ENCODE data around the gene HIGD2A. TPM values are rescaled to one million over a fixed set of nuclear protein-coding genes. Genes with fewer than 3 reads are reported as not detected.

HIGD2A gene
- total RNA-seq, 1 donor from 2014 or later: 108 TPM

GRCh38 chr5:176355400-176356178, 33.0 kb upstream of the HIGD2A start:
- Histone ChIP-seq H3K4me3 (ENCODE audit: low read length in 3 of 3) (no peak overlapping the region), H3K4me1 (ENCODE audit: control insufficient read depth in 3 of 3, insufficient read depth in 3 of 3, low read length in 3 of 3) (peaks cover 13 to 23% (median 17%) of the 10 kb centered on the region in 3 donors), H3K27ac (ENCODE audit: low read depth, low read length) (no peak overlapping the region), H3K27me3 (ENCODE audit: control insufficient read depth in 3 of 3, insufficient read depth in 3 of 3, low read length in 3 of 3) (no peaks in the 10 kb centered on the region), H3K9ac (ENCODE audit: low read depth in 1 of 3, low read length in 3 of 3) (no peak overlapping the region), H3K9me3 (ENCODE audit: control insufficient read depth in 3 of 3, low read length in 3 of 3) (no peaks in the 10 kb centered on the region), H3K36me3 (ENCODE audit: control insufficient read depth in 3 of 3, insufficient read depth in 3 of 3, low read length in 3 of 3) (peaks cover 41 to 72% (median 60%) of the 10 kb centered on the region in 3 donors)

DNA sequence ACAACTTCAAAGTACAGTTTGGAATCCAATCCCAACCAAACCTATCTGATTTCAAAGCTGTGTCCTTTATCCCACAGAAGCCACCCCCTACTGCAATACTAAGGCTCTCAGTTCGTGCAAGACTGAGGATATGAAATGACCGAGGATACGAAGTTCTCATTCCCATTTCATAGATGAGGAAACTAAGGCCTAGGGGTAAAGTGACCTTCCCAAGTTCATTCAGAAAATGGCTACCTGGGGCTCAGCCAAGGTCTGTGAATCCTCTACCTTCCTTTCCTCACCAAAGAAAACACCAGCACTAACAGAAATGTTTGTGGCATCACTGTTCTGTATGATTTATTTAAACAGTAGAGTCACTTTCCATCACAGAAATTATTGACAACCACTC, 32.4 kb upstream of the HIGD2A start:
- no peak overlapping the region for H3K4me3 ChIP-seq (ENCODE audit: low read length in 3 of 3)
- no peak overlapping the region for H3K9ac ChIP-seq (ENCODE audit: low read depth in 1 of 3, low read length in 3 of 3)
- peaks cover 13 to 23% (median 17%) of the 10 kb centered on the region in 3 donors for H3K4me1 ChIP-seq (ENCODE audit: control insufficient read depth in 3 of 3, insufficient read depth in 3 of 3, low read length in 3 of 3)
- no peak overlapping the region for H3K27ac ChIP-seq (ENCODE audit: low read depth, low read length)
- no peaks in the 10 kb centered on the region for H3K9me3 ChIP-seq (ENCODE audit: control insufficient read depth in 3 of 3, low read length in 3 of 3)
- H3K36me3 ChIP-seq (ENCODE audit: control insufficient read depth in 3 of 3, insufficient read depth in 3 of 3, low read length in 3 of 3): peaks cover 42 to 68% (median 56%) of the 10 kb centered on the region in 3 donors
- H3K27me3 ChIP-seq (ENCODE audit: control insufficient read depth in 3 of 3, insufficient read depth in 3 of 3, low read length in 3 of 3): no peaks in the 10 kb centered on the region

DNA sequence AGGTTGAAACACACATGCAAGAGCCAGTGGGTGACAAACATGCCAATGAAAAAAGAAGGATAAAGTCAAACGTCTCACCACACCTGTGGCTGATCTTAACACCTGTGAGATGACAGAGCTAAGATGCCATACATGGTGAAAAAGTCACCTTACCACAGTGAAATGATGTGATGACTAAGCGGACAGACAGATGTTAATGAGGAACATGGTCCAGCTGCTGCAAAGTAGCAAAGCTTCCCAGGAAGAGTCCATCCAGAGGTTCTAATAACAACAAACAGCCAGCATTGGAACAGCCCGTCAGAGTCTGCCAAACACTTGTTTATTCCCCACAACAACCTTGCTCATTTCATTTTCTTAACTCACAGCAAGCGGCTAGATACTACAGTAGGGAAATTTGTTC, 28.9 kb upstream of the HIGD2A start:
- H3K27ac ChIP-seq (ENCODE audit: low read depth, low read length): no peak overlapping the region
- no peak overlapping the region for H3K9ac ChIP-seq (ENCODE audit: low read depth in 1 of 3, low read length in 3 of 3)
- no peaks in the 10 kb centered on the region for H3K27me3 ChIP-seq (ENCODE audit: control insufficient read depth in 3 of 3, insufficient read depth in 3 of 3, low read length in 3 of 3)
- H3K36me3 ChIP-seq (ENCODE audit: control insufficient read depth in 3 of 3, insufficient read depth in 3 of 3, low read length in 3 of 3): peaks cover 14 to 37% (median 31%) of the 10 kb centered on the region in 3 donors
- peaks cover 12 to 23% (median 18%) of the 10 kb centered on the region in 3 donors for H3K4me1 ChIP-seq (ENCODE audit: control insufficient read depth in 3 of 3, insufficient read depth in 3 of 3, low read length in 3 of 3)
- H3K9me3 ChIP-seq (ENCODE audit: control insufficient read depth in 3 of 3, low read length in 3 of 3): no peaks in the 10 kb centered on the region
- H3K4me3 ChIP-seq (ENCODE audit: low read length in 3 of 3): peak overlapping the region in 2 of 3 donors; percentile 0 to 8

DNA sequence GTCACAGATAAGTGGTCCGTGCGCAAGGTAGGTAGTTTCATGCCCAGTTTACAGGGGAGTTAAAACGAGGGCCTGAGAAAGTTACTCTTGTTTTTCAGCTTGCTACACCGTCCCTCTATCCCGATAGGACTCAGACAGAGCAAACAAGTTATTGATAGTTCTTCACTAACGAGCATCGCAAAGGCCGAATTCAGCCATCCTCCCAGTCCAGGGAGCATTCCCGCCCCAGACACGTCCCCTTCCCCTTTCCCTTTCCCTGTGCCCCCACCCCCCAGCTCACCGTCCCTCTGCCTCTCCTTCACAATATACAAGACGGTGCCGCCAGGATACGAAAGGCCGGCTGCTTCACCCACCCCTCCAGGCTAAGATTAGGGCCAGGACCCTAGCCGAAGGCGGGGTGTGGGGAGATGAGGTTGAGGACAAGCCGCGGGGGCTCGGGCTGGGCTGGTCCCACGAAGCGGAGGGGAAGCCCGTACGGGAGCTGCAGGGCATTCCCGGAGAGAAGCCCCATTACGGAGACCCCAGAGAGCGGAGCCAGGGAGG, 27.6 kb upstream of the HIGD2A start:
- Histone ChIP-seq H3K9ac (ENCODE audit: low read depth in 1 of 3, low read length in 3 of 3) (peak overlapping the region; percentile 91 to 98 (median 97)), H3K9me3 (ENCODE audit: control insufficient read depth in 3 of 3, low read length in 3 of 3) (no peaks in the 10 kb centered on the region), H3K36me3 (ENCODE audit: control insufficient read depth in 3 of 3, insufficient read depth in 3 of 3, low read length in 3 of 3) (peaks cover 6 to 27% (median 19%) of the 10 kb centered on the region in 3 donors), H3K4me1 (ENCODE audit: control insufficient read depth in 3 of 3, insufficient read depth in 3 of 3, low read length in 3 of 3) (peaks cover 15 to 30% (median 20%) of the 10 kb centered on the region in 3 donors), H3K4me3 (ENCODE audit: low read length in 3 of 3) (peak overlapping the region; percentile 90 to 96 (median 96)), H3K27me3 (ENCODE audit: control insufficient read depth in 3 of 3, insufficient read depth in 3 of 3, low read length in 3 of 3) (no peaks in the 10 kb centered on the region), H3K27ac (ENCODE audit: low read depth, low read length) (peak overlapping the region; percentile 90)

- H3K36me3 ChIP-seq (ENCODE audit: control insufficient read depth in 3 of 3, insufficient read depth in 3 of 3, low read length in 3 of 3): peaks cover 6 to 21% (median 13%) of the 10 kb centered on the region in 3 donors
- H3K9me3 ChIP-seq (ENCODE audit: control insufficient read depth in 3 of 3, low read length in 3 of 3): no peaks in the 10 kb centered on the region
- H3K4me3 ChIP-seq (ENCODE audit: low read length in 3 of 3): peak within 1 kb of the TSS; percentile 90 to 96 (median 96)
- peaks cover 16 to 32% (median 25%) of the 10 kb centered on the region in 3 donors for H3K4me1 ChIP-seq (ENCODE audit: control insufficient read depth in 3 of 3, insufficient read depth in 3 of 3, low read length in 3 of 3)
- H3K9ac ChIP-seq (ENCODE audit: low read depth in 1 of 3, low read length in 3 of 3): peak within 1 kb of the TSS; percentile 91 to 98 (median 97)
- H3K27me3 ChIP-seq (ENCODE audit: control insufficient read depth in 3 of 3, insufficient read depth in 3 of 3, low read length in 3 of 3): no peaks in the 10 kb centered on the region
- H3K27ac ChIP-seq (ENCODE audit: low read depth, low read length): peak within 1 kb of the TSS; percentile 90
Measured at GRCh38 chr5:176361437-176362232, 26.9 kb upstream of the HIGD2A start, which contains the start of gene KIAA1191. Gene KIAA1191 (minus strand): TSS chr5:176361764. CDS start chr5:176359508, 2,256 bp downstream.

DNA sequence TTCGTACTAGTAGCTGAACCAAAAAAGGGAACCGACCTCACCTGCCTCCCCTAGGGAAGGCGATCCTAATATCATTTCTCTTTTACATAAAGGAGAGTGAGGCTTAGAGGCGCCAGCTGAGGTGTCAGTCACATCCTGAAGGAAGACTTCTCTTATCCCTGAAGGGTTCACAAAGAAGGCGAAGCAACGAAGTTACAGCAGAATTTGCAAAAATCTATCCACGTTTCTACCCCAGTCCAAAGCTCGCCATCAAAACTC, 26.4 kb upstream of the HIGD2A start:
- no peaks in the 10 kb centered on the region for H3K9me3 ChIP-seq (ENCODE audit: control insufficient read depth in 3 of 3, low read length in 3 of 3)
- peak overlapping the region; percentile 90 to 96 (median 96) for H3K4me3 ChIP-seq (ENCODE audit: low read length in 3 of 3)
- peaks cover 16 to 32% (median 27%) of the 10 kb centered on the region in 3 donors for H3K4me1 ChIP-seq (ENCODE audit: control insufficient read depth in 3 of 3, insufficient read depth in 3 of 3, low read length in 3 of 3)
- peaks cover 2 to 17% (median 9%) of the 10 kb centered on the region in 3 donors for H3K36me3 ChIP-seq (ENCODE audit: control insufficient read depth in 3 of 3, insufficient read depth in 3 of 3, low read length in 3 of 3)
- H3K27me3 ChIP-seq (ENCODE audit: control insufficient read depth in 3 of 3, insufficient read depth in 3 of 3, low read length in 3 of 3): no peaks in the 10 kb centered on the region
- H3K27ac ChIP-seq (ENCODE audit: low read depth, low read length): peak overlapping the region; percentile 90
- H3K9ac ChIP-seq (ENCODE audit: low read depth in 1 of 3, low read length in 3 of 3): peak overlapping the region; percentile 91 to 98 (median 97)

DNA sequence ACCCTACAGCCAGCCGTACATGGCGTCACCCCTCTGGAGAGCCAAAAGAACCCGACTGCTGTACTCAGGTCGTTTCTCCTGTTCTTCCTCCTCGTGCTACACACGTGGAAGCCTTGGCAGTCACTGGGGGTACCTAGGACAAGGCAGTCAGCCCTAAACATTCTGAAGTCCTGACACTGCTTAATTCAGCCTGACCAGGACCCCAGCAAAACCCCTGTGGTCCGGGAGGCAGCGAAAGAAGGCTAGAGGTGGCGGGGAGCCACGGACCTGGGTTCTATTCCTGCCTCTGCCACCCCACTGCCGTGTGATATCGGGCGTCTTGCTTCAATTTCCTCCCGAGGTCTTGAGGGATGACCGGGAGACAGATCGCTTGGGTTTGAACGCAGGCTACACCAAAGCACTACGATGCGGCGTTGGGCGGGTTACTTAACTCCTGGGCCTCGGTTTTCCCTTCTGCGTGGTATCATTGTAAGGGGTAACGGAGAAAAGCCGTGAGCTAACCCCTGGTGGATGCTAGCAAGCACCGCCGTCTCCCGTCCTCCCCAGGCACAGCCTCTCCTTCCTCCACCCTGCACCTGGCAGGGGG, 23.7 kb upstream of the HIGD2A start:
- peak overlapping the region; percentile 86 to 88 (median 87) for H3K4me3 ChIP-seq (ENCODE audit: low read length in 3 of 3)
- peak overlapping the region; percentile 68 for H3K27ac ChIP-seq (ENCODE audit: low read depth, low read length)
- peaks cover 23 to 43% (median 41%) of the 10 kb centered on the region in 3 donors for H3K4me1 ChIP-seq (ENCODE audit: control insufficient read depth in 3 of 3, insufficient read depth in 3 of 3, low read length in 3 of 3)

GRCh38 chr5:176365351-176366231, 23.0 kb upstream of the HIGD2A start, which contains the start of gene ARL10:
Gene ARL10 (plus strand): TSS chr5:176365487. CDS start chr5:176365564, 77 bp downstream.
- Histone ChIP-seq H3K27ac (ENCODE audit: low read depth, low read length) (peak within 1 kb of the TSS; percentile 68), H3K27me3 (ENCODE audit: control insufficient read depth in 3 of 3, insufficient read depth in 3 of 3, low read length in 3 of 3) (no peaks in the 10 kb centered on the region), H3K4me1 (ENCODE audit: control insufficient read depth in 3 of 3, insufficient read depth in 3 of 3, low read length in 3 of 3) (peaks cover 30 to 49% (median 46%) of the 10 kb centered on the region in 3 donors)

More for the DNA sequence above, 23.7 kb upstream of the HIGD2A start:
- H3K36me3 ChIP-seq (ENCODE audit: control insufficient read depth in 3 of 3, insufficient read depth in 3 of 3, low read length in 3 of 3): peaks cover 7 to 12% (median 10%) of the 10 kb centered on the region in 3 donors
- H3K27me3 ChIP-seq (ENCODE audit: control insufficient read depth in 3 of 3, insufficient read depth in 3 of 3, low read length in 3 of 3): no peaks in the 10 kb centered on the region
- H3K9ac ChIP-seq (ENCODE audit: low read depth in 1 of 3, low read length in 3 of 3): peak overlapping the region; percentile 81 to 91 (median 87)
- no peaks in the 10 kb centered on the region for H3K9me3 ChIP-seq (ENCODE audit: control insufficient read depth in 3 of 3, low read length in 3 of 3)

More at GRCh38 chr5:176365351-176366231, 23.0 kb upstream of the HIGD2A start, which contains the start of gene ARL10:
- H3K9ac ChIP-seq (ENCODE audit: low read depth in 1 of 3, low read length in 3 of 3): peak within 1 kb of the TSS; percentile 81 to 91 (median 87)
- H3K9me3 ChIP-seq (ENCODE audit: control insufficient read depth in 3 of 3, low read length in 3 of 3): no peaks in the 10 kb centered on the region
- peaks cover 7 to 12% (median 10%) of the 10 kb centered on the region in 3 donors for H3K36me3 ChIP-seq (ENCODE audit: control insufficient read depth in 3 of 3, insufficient read depth in 3 of 3, low read length in 3 of 3)
- H3K4me3 ChIP-seq (ENCODE audit: low read length in 3 of 3): peak within 1 kb of the TSS; percentile 86 to 88 (median 87)
